ENCODE measurements around the gene MAP3K7.

GRCh38 chr6:90533615-90534336 is 53.1 kb downstream of the MAP3K7 start:
- TF ChIP-seq CTCF (IDR thresholded peaks at IDR 0.05; ENCODE audit: low read depth, low read length, missing input control) (no peak), ATF3 (IDR thresholded peaks at IDR 0.05) (no peak), RAD21 (IDR thresholded peaks at IDR 0.05) (no peak), TAF1 (conservative IDR thresholded peaks at IDR 0.05) (no peak), JUND (IDR thresholded peaks at IDR 0.05) (no peak), YY1 (IDR thresholded peaks at IDR 0.05) (no peak), SP1 (IDR thresholded peaks at IDR 0.05) (no peak), NR2F2 (IDR thresholded peaks at IDR 0.05) (no peak), GABPA (IDR thresholded peaks at IDR 0.05 in 1 of 2, conservative IDR thresholded peaks at IDR 0.05 in 1 of 2) (no peak), FOXA1 (IDR thresholded peaks at IDR 0.05) (no peak)
- TF ChIP-seq, protein P1, sequence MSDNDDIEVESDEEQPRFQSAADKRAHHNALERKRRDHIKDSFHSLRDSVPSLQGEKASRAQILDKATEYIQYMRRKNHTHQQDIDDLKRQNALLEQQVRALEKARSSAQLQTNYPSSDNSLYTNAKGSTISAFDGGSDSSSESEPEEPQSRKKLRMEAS (IDR thresholded peaks at IDR 0.05), result no peak
- TF ChIP-seq, protein P2, sequence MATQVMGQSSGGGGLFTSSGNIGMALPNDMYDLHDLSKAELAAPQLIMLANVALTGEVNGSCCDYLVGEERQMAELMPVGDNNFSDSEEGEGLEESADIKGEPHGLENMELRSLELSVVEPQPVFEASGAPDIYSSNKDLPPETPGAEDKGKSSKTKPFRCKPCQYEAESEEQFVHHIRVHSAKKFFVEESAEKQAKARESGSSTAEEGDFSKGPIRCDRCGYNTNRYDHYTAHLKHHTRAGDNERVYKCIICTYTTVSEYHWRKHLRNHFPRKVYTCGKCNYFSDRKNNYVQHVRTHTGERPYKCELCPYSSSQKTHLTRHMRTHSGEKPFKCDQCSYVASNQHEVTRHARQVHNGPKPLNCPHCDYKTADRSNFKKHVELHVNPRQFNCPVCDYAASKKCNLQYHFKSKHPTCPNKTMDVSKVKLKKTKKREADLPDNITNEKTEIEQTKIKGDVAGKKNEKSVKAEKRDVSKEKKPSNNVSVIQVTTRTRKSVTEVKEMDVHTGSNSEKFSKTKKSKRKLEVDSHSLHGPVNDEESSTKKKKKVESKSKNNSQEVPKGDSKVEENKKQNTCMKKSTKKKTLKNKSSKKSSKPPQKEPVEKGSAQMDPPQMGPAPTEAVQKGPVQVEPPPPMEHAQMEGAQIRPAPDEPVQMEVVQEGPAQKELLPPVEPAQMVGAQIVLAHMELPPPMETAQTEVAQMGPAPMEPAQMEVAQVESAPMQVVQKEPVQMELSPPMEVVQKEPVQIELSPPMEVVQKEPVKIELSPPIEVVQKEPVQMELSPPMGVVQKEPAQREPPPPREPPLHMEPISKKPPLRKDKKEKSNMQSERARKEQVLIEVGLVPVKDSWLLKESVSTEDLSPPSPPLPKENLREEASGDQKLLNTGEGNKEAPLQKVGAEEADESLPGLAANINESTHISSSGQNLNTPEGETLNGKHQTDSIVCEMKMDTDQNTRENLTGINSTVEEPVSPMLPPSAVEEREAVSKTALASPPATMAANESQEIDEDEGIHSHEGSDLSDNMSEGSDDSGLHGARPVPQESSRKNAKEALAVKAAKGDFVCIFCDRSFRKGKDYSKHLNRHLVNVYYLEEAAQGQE (IDR thresholded peaks at IDR 0.05), result no peak

Measured in liver (tissue), 3 donors.